Naive thymus-derived CD4-positive, alpha-beta T cell (primary cell): ENCODE results near the gene PHACTR1. TPM values are rescaled to one million over a fixed set of nuclear protein-coding genes. Genes with fewer than 3 reads are reported as not detected.

Experiments used
- ATAC-seq: fragments of 150-1000 bp; cut with Tn5 transposase; 2 replicates; pipeline ENCODE4 v1.10.0; 2021; ENCODE audit warnings: mild to moderate bottlenecking, moderate library complexity
- CTCF ChIA-PET: fragments of 350-600 bp; sonication (Branson Sonifier 250); formaldehyde crosslinking; loops from one replicate; lab custom pipeline; 2021; ENCODE audit warnings: antibody characterized with exemption; lab: Charles Lee
- POLR2A ChIA-PET: fragments of 350-600 bp; sonication (Branson Sonifier 250); formaldehyde crosslinking; loops from one replicate; lab custom pipeline; 2021; ENCODE audit warnings: antibody characterized with exemption, inconsistent platforms; lab: Charles Lee
- DNase-seq, 9 donors: peaks; one replicate each; pipeline versions ENCODE4 v3.0.0 to v3.0.0-alpha.2; 2020 to 2022; ENCODE audit warnings: mixed read lengths in 1 of 9
- H3K27ac ChIP-seq: one replicate; pipeline ENCODE4 v1.7.0; 2013; ENCODE audit warnings: mild to moderate bottlenecking, low read depth, low read length, moderate library complexity
- H3K27me3 ChIP-seq, 2 donors: one replicate each; pipeline ENCODE4 v1.7.0; 2013; ENCODE audit warnings: low read length in 2 of 2, mild to moderate bottlenecking in 2 of 2, moderate library complexity in 2 of 2; ENCODE audit not compliant: control insufficient read depth in 2 of 2, insufficient read depth in 2 of 2
- H3K36me3 ChIP-seq, 3 experiments: 1 replicate in 2 of 3; 2 replicates in 1 of 3; pipeline ENCODE4 v1.7.0; 2013; ENCODE audit warnings: low read length in 3 of 3, mild to moderate bottlenecking in 3 of 3, moderate library complexity in 1 of 3; ENCODE audit not compliant: insufficient read depth in 3 of 3, control insufficient read depth in 2 of 3
- H3K4me1 ChIP-seq, 2 donors: one replicate each; pipeline ENCODE4 v1.7.0; 2013; ENCODE audit warnings: low read length in 2 of 2, mild to moderate bottlenecking in 2 of 2, moderate library complexity in 1 of 2; ENCODE audit not compliant: control insufficient read depth in 2 of 2, insufficient read depth in 2 of 2
- H3K4me3 ChIP-seq: 2 replicates; pipeline ENCODE4 v1.7.0; 2013; ENCODE audit warnings: mild to moderate bottlenecking, low read length
- H3K9me3 ChIP-seq, 3 experiments: 1 replicate in 2 of 3; 2 replicates in 1 of 3; pipeline ENCODE4 v1.7.0; 2013; ENCODE audit warnings: low read length in 3 of 3; ENCODE audit not compliant: control insufficient read depth in 2 of 3
- H3K27ac Mint-ChIP-seq, 9 donors: one replicate each; pipeline ENCODE4 v1.8.0; 2020 to 2022; ENCODE audit warnings: mixed read lengths in 9 of 9, mild to moderate bottlenecking in 8 of 9, moderate library complexity in 5 of 9, inconsistent platforms in 2 of 9
- H3K27me3 Mint-ChIP-seq, 5 donors: one replicate each; pipeline ENCODE4 v1.8.0; 2021 to 2022; ENCODE audit warnings: mixed read lengths in 5 of 5, mild to moderate bottlenecking in 1 of 5
- H3K36me3 Mint-ChIP-seq, 5 donors: one replicate each; pipeline ENCODE4 v1.8.0; 2020 to 2022; ENCODE audit warnings: mixed read lengths in 5 of 5, mild to moderate bottlenecking in 3 of 5, inconsistent platforms in 1 of 5
- H3K4me1 Mint-ChIP-seq, 7 donors: one replicate each; pipeline ENCODE4 v1.8.0; 2020 to 2022; ENCODE audit warnings: mixed read lengths in 7 of 7, mild to moderate bottlenecking in 3 of 7, inconsistent platforms in 1 of 7
- H3K4me3 Mint-ChIP-seq, 10 donors: one replicate each; pipeline ENCODE4 v1.8.0; 2020 to 2022; ENCODE audit warnings: mild to moderate bottlenecking in 10 of 10, mixed read lengths in 10 of 10, moderate library complexity in 6 of 10, inconsistent platforms in 2 of 10
- H3K9me3 Mint-ChIP-seq, 11 donors: one replicate each; pipeline ENCODE4 v1.8.0; 2020 to 2022; ENCODE audit warnings: mixed read lengths in 11 of 11, mild to moderate bottlenecking in 4 of 11, inconsistent platforms in 1 of 11, moderate library complexity in 1 of 11
- intact Hi-C, 2 donors: fragments of 100-400 bp; cut with micrococcal nuclease; formaldehyde crosslinking; loops; one replicate each; pipeline ENCODE4 v1.15.1; 2023
- polyA plus RNA-seq, 2 donors: library from polyadenylated mRNA; unstranded; fragments of 300-500 nt; fragmentation: Illumina TruSeq; gene quantifications; one replicate each; pipeline ENCODE4 v1.2.3, GENCODE V29; 2021
- total RNA-seq, 6 experiments: library from RNA in 5 of 6; stranded (reverse) in 5 of 6; gene quantifications; 1 replicate in 5 of 6; 2 replicates in 1 of 6; pipeline ENCODE4 v1.2.3 and lab custom pipeline; 2021 to 2026

Gene PHACTR1
- total and polyA plus RNA-seq, 7 experiments from 2014 or later = 0.18 to 43.1 (median 0.62) TPM

DNA sequence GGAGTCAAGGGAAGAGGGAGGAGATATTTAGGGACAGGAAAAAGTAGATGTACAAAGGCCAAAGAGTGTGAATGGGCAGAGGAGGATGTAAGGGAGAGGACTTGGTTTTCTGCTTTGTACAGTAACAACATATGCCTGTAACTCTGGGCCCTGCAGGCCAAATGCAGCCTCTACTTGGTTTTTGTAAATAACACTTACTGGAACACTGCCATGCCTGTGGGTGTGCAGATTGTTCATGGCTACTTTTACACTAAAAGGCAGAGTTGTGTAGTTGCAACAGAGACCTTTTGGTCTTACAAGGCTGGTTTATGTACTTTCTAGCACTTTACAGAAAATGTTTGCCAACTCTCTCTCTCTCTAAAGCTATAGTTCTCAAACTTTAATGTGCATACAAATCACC lies 157.1 kb downstream of the PHACTR1 start:
- ATAC-seq = no peak
- CTCF ChIA-PET = no interaction called here
- POLR2A ChIA-PET = no interaction called here

GRCh38 chr6:12875051-12875450 lies 158.5 kb downstream of the PHACTR1 start:
- no peak for DNase-seq
- no peaks in the 10 kb centered on the region for H3K4me1 ChIP-seq

More for the DNA sequence above, 157.1 kb downstream of the PHACTR1 start:
- DNase-seq = no peak
- Histone ChIP-seq H3K36me3 (no peaks in the 10 kb centered on the region), H3K4me3 (no peak overlapping the region), H3K27me3 (no peaks in the 10 kb centered on the region), H3K9me3 (no peaks in the 10 kb centered on the region), H3K27ac (no peak overlapping the region), H3K4me1 (no peaks in the 10 kb centered on the region)
- peaks cover 0 to 2% (median 0%) of the 10 kb centered on the region in 11 donors for H3K9me3 Mint-ChIP-seq
- no peak overlapping the region for H3K4me3 Mint-ChIP-seq
- no peaks in the 10 kb centered on the region for H3K36me3 Mint-ChIP-seq
- H3K27ac Mint-ChIP-seq = no peak overlapping the region
- peaks cover 5 to 26% (median 21%) of the 10 kb centered on the region in 5 donors for H3K27me3 Mint-ChIP-seq
- intact Hi-C loops = no loop called here
- H3K4me1 Mint-ChIP-seq = no peaks in the 10 kb centered on the region

GRCh38 chr6:12878741-12879140 lies 162.2 kb downstream of the PHACTR1 start:
- Mint-ChIP-seq H3K9me3 (peaks cover 0 to 2% (median 0%) of the 10 kb centered on the region in 11 donors), H3K4me3 (no peak overlapping the region), H3K4me1 (no peaks in the 10 kb centered on the region), H3K36me3 (no peaks in the 10 kb centered on the region), H3K27me3 (peaks cover 2 to 19% (median 9%) of the 10 kb centered on the region in 5 donors), H3K27ac (no peak overlapping the region)
- CTCF ChIA-PET = no interaction called here
- POLR2A ChIA-PET = no interaction called here
- no peak overlapping the region for H3K4me3 ChIP-seq
- no peaks in the 10 kb centered on the region for H3K27me3 ChIP-seq
- no peak for DNase-seq
- no peaks in the 10 kb centered on the region for H3K36me3 ChIP-seq
- intact Hi-C loops = no loop called here
- no peaks in the 10 kb centered on the region for H3K9me3 ChIP-seq
- H3K27ac ChIP-seq = no peak overlapping the region
- H3K4me1 ChIP-seq = no peaks in the 10 kb centered on the region
- ATAC-seq = no peak

More at GRCh38 chr6:12875051-12875450, 158.5 kb downstream of the PHACTR1 start:
- no peaks in the 10 kb centered on the region for H3K36me3 Mint-ChIP-seq
- H3K27ac ChIP-seq = no peak overlapping the region
- no peak overlapping the region for H3K4me3 ChIP-seq
- H3K27me3 ChIP-seq = no peaks in the 10 kb centered on the region
- no peaks in the 10 kb centered on the region for H3K36me3 ChIP-seq
- H3K4me1 Mint-ChIP-seq = no peaks in the 10 kb centered on the region
- no peak overlapping the region for H3K27ac Mint-ChIP-seq
- H3K9me3 ChIP-seq = no peaks in the 10 kb centered on the region
- peaks cover 0 to 2% (median 0%) of the 10 kb centered on the region in 11 donors for H3K9me3 Mint-ChIP-seq
- peaks cover 7 to 27% (median 22%) of the 10 kb centered on the region in 5 donors for H3K27me3 Mint-ChIP-seq
- intact Hi-C loops = no loop called here
- H3K4me3 Mint-ChIP-seq = no peak overlapping the region
- POLR2A ChIA-PET = no interaction called here
- CTCF ChIA-PET = no interaction called here
- ATAC-seq = no peak

GRCh38 chr6:12882761-12883290 lies 166.3 kb downstream of the PHACTR1 start:
- H3K27ac Mint-ChIP-seq = no peak overlapping the region
- no peak overlapping the region for H3K27ac ChIP-seq
- H3K4me3 Mint-ChIP-seq = no peak overlapping the region
- no peaks in the 10 kb centered on the region for H3K4me1 Mint-ChIP-seq
- ATAC-seq (no peak), DNase-seq (no peak)
- H3K27me3 ChIP-seq = peaks cover 0 to 4% of the 10 kb centered on the region in 2 donors
- H3K36me3 Mint-ChIP-seq = no peaks in the 10 kb centered on the region
- peaks cover 2 to 23% (median 15%) of the 10 kb centered on the region in 5 donors for H3K27me3 Mint-ChIP-seq
- ChIA-PET POLR2A (no interaction called here), CTCF (no interaction called here)
- no peaks in the 10 kb centered on the region for H3K36me3 ChIP-seq
- intact Hi-C loops = no loop called here
- H3K9me3 Mint-ChIP-seq = no peaks in the 10 kb centered on the region
- no peak overlapping the region for H3K4me3 ChIP-seq
- no peaks in the 10 kb centered on the region for H3K9me3 ChIP-seq
- H3K4me1 ChIP-seq = no peaks in the 10 kb centered on the region

GRCh38 chr6:12884983-12885382 lies 168.4 kb downstream of the PHACTR1 start:
- no peaks in the 10 kb centered on the region for H3K9me3 ChIP-seq
- H3K4me1 ChIP-seq = no peaks in the 10 kb centered on the region
- Mint-ChIP-seq H3K27ac (no peak overlapping the region), H3K9me3 (peaks cover 0 to 8% (median 0%) of the 10 kb centered on the region in 11 donors), H3K36me3 (no peaks in the 10 kb centered on the region), H3K4me3 (no peak overlapping the region), H3K27me3 (peaks cover 4 to 28% (median 19%) of the 10 kb centered on the region in 5 donors), H3K4me1 (peaks cover 0 to 2% (median 0%) of the 10 kb centered on the region in 7 donors)
- no peak overlapping the region for H3K27ac ChIP-seq
- POLR2A ChIA-PET = no interaction called here
- DNase-seq (no peak), ATAC-seq (no peak)
- CTCF ChIA-PET = no interaction called here
- H3K36me3 ChIP-seq = no peaks in the 10 kb centered on the region
- intact Hi-C loops = no loop called here
- no peak overlapping the region for H3K4me3 ChIP-seq
- H3K27me3 ChIP-seq = peaks cover 0 to 4% of the 10 kb centered on the region in 2 donors

DNA sequence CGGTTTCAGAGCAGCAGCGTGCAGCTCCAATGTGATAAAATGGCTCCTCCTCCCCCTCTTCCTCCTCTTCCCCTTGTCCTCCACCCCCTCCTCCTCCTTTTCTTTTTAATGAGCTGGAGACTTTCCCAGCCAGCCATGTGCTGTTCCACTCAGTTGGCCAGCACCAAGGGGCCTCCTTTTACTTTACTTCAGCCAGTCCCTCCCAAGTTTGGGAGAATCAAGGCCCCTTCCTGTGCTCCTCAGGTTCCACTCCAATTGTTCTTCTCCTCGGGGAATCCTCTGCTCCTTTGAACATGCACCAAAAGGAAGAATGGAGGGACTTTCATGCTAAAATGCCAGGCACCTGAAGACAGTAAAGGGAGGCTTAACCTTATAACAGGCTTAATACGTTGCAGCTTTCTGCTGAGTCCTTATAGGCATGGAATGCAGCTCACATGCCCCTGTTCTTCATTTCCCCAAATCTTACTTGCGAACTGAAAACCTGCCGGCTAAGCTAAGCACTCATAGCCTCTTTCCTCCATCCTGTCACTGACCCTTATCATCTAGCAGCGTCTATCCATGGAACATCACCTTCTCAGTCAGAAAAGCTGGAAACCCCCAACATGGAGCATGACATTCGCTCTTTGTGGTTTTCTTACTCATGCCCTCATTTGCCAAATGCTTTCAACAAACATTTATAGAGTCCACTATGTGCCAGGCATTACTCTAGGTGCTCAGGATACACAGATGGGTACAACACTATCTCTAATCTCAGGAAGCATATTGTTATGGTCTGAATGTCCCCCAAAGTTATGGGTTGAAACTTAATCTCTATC lies 170.6 kb downstream of the PHACTR1 start:
- intact Hi-C loops = no loop called here
- Histone ChIP-seq H3K9me3 (peaks cover 0 to 10% (median 0%) of the 10 kb centered on the region in 3 experiments), H3K4me3 (no peak overlapping the region), H3K4me1 (no peaks in the 10 kb centered on the region), H3K27me3 (peaks cover 0 to 4% of the 10 kb centered on the region in 2 donors), H3K36me3 (no peaks in the 10 kb centered on the region), H3K27ac (no peak overlapping the region)
- ATAC-seq = no peak
- POLR2A ChIA-PET = interaction anchor here (0.9 kb wide), 1 partner anchor 13 kb away, joined by 3 read pairs; no protein-coding TSS in a partner anchor
- Mint-ChIP-seq H3K4me3 (no peak overlapping the region), H3K27ac (no peak overlapping the region), H3K36me3 (no peaks in the 10 kb centered on the region), H3K9me3 (peaks cover 2 to 20% (median 9%) of the 10 kb centered on the region in 11 donors), H3K27me3 (peaks cover 4 to 28% (median 19%) of the 10 kb centered on the region in 5 donors), H3K4me1 (peaks cover 0 to 2% (median 0%) of the 10 kb centered on the region in 7 donors)
- CTCF ChIA-PET = no interaction called here
- DNase-seq = no peak
